SU-DHL-6 (cell line): ENCODE measurements around the gene SH2D5.

Experiments
- H2AFZ ChIP-seq: fragments of 200-600 bp; sonication (generic); 2 replicates; pipeline ENCODE4 v1.6.1; 2014; ENCODE audit warnings: low read depth, mild to moderate bottlenecking, moderate library complexity, mixed read lengths, antibody characterized with exemption, low read length; ENCODE audit not compliant: severe bottlenecking
- H3F3A ChIP-seq: fragments of 200-600 bp; shearing (Covaris generic); 2 replicates; pipeline ENCODE4 v1.6.0; 2016; ENCODE audit warnings: antibody characterized with exemption, mild to moderate bottlenecking; ENCODE audit not compliant: insufficient read depth
- H3K27ac ChIP-seq: fragments of 200-600 bp; sonication (generic); 2 replicates; pipeline ENCODE4 v1.5.1; 2016; ENCODE audit warnings: low read depth, mild to moderate bottlenecking, low read length, moderate library complexity, mixed read lengths
- H3K27me3 ChIP-seq: fragments of 200-600 bp; sonication (generic), shearing (Covaris generic); 2 replicates; pipeline ENCODE4 v1.6.0; 2014; ENCODE audit warnings: mild to moderate bottlenecking, low read length
- H3K36me3 ChIP-seq: fragments of 200-600 bp; sonication (generic); 2 replicates; pipeline ENCODE4 v1.6.1; 2014; ENCODE audit warnings: mild to moderate bottlenecking, low read length, mixed read lengths
- H3K4me2 ChIP-seq: fragments of 300-600, 200-600 bp; shearing (Covaris generic), sonication (generic); 2 replicates; pipeline ENCODE4 v1.6.0; 2014; ENCODE audit warnings: low read length, low read depth, mild to moderate bottlenecking; ENCODE audit not compliant: poor library complexity, severe bottlenecking
- H3K4me3 ChIP-seq: fragments of 200-600 bp; sonication (generic); 2 replicates; pipeline ENCODE4 v1.5.1; 2014; ENCODE audit warnings: antibody characterized with exemption, low read length, mild to moderate bottlenecking, mixed read lengths; ENCODE audit not compliant: insufficient read depth, poor library complexity, severe bottlenecking
- H3K79me2 ChIP-seq: fragments of 200-600 bp; sonication (generic); 2 replicates; pipeline ENCODE4 v1.6.1; 2014; ENCODE audit warnings: mild to moderate bottlenecking, low read length, moderate library complexity; ENCODE audit not compliant: insufficient read depth
- H3K9ac ChIP-seq: fragments of 200-600 bp; sonication (generic); 2 replicates; pipeline ENCODE4 v1.7.0; 2014; ENCODE audit warnings: mild to moderate bottlenecking, low read length
- H3K9me2 ChIP-seq: fragments of 200-600 bp; sonication (generic); replicated peaks from 2 replicates; pipeline ENCODE4 v1.6.1; 2014; ENCODE audit warnings: low read length; ENCODE audit not compliant: insufficient read depth
- H3K9me3 ChIP-seq: fragments of 200-600 bp; sonication (generic); 2 replicates; pipeline ENCODE4 v1.6.1; 2014; ENCODE audit warnings: low read length, mixed read lengths; ENCODE audit not compliant: insufficient read depth
- H4K20me1 ChIP-seq: fragments of 200-600 bp; sonication (generic); 2 replicates; pipeline ENCODE4 v1.6.1; 2014; ENCODE audit warnings: low read depth, mild to moderate bottlenecking, antibody characterized with exemption, low read length, moderate library complexity, mixed read lengths
- EZH2phosphoT487 ChIP-seq: fragments of 200-600 bp; sonication (generic), shearing (Covaris generic); conservative IDR thresholded peaks from 2 replicates; pipeline ENCODE4 v1.6.1; 2018; ENCODE audit warnings: mild to moderate bottlenecking, antibody characterized with exemption, low read length, moderate library complexity, mixed read lengths
- TF ChIP-seq, protein P1 (sequence below): fragments of 200-600 bp; sonication (generic); IDR thresholded peaks from one replicate; pipeline ENCODE4 v1.5.1; 2017; ENCODE audit warnings: antibody characterized with exemption, mild to moderate bottlenecking, low read length, moderate library complexity; ENCODE audit not compliant: insufficient read depth, poor library complexity, severe bottlenecking

The SH2D5 gene

GRCh38 chr1:20735581-20736111, 3.1 kb upstream of the SH2D5 start:
- Histone ChIP-seq H3K36me3 (peaks cover 2% of the 10 kb centered on the region; the same call in 1 of the 2 replicates), H3K27me3 (no peaks in the 10 kb centered on the region), H3K27ac (no peak overlapping the region), H4K20me1 (no peaks in the 10 kb centered on the region), H2AFZ (no peak overlapping the region), H3K4me3 (no peak overlapping the region), H3K9me2 (no peaks in the 10 kb centered on the region), H3K79me2 (no peaks in the 10 kb centered on the region), H3K9me3 (no peaks in the 10 kb centered on the region), H3K9ac (no peak overlapping the region), H3K4me2 (no peak overlapping the region), H3F3A (peaks cover 30% of the 10 kb centered on the region)
- TF ChIP-seq, protein P1, sequence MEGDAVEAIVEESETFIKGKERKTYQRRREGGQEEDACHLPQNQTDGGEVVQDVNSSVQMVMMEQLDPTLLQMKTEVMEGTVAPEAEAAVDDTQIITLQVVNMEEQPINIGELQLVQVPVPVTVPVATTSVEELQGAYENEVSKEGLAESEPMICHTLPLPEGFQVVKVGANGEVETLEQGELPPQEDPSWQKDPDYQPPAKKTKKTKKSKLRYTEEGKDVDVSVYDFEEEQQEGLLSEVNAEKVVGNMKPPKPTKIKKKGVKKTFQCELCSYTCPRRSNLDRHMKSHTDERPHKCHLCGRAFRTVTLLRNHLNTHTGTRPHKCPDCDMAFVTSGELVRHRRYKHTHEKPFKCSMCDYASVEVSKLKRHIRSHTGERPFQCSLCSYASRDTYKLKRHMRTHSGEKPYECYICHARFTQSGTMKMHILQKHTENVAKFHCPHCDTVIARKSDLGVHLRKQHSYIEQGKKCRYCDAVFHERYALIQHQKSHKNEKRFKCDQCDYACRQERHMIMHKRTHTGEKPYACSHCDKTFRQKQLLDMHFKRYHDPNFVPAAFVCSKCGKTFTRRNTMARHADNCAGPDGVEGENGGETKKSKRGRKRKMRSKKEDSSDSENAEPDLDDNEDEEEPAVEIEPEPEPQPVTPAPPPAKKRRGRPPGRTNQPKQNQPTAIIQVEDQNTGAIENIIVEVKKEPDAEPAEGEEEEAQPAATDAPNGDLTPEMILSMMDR: no peak
- no peak for TF ChIP-seq EZH2phosphoT487

GRCh38 chr1:20733360-20733975, 965 bp upstream of the SH2D5 start:
- H3K9me2 ChIP-seq: no peaks in the 10 kb centered on the region
- peak overlapping the region; percentile 38 for H3K27ac ChIP-seq
- H3K36me3 ChIP-seq: no peaks in the 10 kb centered on the region
- no peak overlapping the region for H3K4me3 ChIP-seq
- peak overlapping the region; percentile 49; the same call in 1 of the 2 replicates for H3K9ac ChIP-seq
- no peaks in the 10 kb centered on the region for H4K20me1 ChIP-seq
- TF ChIP-seq, protein P1: no peak
- no peak for TF ChIP-seq EZH2phosphoT487
- H3F3A ChIP-seq: peaks cover 21% of the 10 kb centered on the region
- H3K79me2 ChIP-seq: no peaks in the 10 kb centered on the region
- H3K4me2 ChIP-seq: peak overlapping the region; percentile 70
- no peaks in the 10 kb centered on the region for H3K9me3 ChIP-seq
- H3K27me3 ChIP-seq: no peaks in the 10 kb centered on the region
- peak overlapping the region; percentile 69 for H2AFZ ChIP-seq

DNA sequence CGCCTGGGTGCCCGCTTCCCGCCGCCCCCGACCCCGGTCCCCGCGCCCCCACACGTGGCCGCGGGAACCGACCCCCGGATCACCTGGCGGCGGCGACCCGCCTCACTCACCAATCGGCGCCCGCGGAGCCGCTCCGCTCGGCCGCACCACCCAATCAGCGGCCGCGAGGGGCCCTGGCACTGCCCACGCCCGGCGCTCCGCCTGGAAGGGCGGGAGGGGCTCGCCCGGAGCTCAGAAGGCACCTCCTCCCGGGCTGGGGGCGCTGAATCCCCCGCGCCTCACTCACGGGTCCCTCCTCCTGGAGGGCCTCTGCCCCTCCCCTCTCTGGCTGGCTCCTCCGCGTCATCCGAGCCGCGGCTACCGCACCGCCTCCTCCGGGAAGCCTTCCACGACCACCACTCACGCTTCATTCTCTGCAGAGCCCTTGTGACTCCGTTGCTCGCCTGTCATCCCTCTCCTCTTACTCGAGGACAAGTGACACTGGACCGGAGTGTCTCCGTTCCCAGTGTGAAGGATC, 374 bp downstream of the SH2D5 start:
- TF ChIP-seq, protein P1: peak; percentile 5
- no peak for TF ChIP-seq EZH2phosphoT487
- Histone ChIP-seq H3F3A (peaks cover 14% of the 10 kb centered on the region), H3K36me3 (no peaks in the 10 kb centered on the region), H3K27me3 (no peaks in the 10 kb centered on the region), H3K9ac (peak overlapping the region; percentile 49), H3K9me3 (no peaks in the 10 kb centered on the region), H3K9me2 (no peaks in the 10 kb centered on the region), H2AFZ (peak overlapping the region; percentile 69), H3K27ac (no peak overlapping the region), H4K20me1 (no peaks in the 10 kb centered on the region), H3K79me2 (no peaks in the 10 kb centered on the region), H3K4me2 (peak overlapping the region; percentile 70), H3K4me3 (peak overlapping the region; percentile 54)
